HG03521 (cell line): ENCODE measurements around the gene MLEC.

Source experiments
- ATAC-seq: cut with Tn5 transposase; IDR thresholded peaks from one replicate; pipeline ENCODE4 v1.9.1; 2021; ENCODE audit warnings: mild to moderate bottlenecking, moderate library complexity; ENCODE audit not compliant: unreplicated experiment

Gene MLEC

DNA sequence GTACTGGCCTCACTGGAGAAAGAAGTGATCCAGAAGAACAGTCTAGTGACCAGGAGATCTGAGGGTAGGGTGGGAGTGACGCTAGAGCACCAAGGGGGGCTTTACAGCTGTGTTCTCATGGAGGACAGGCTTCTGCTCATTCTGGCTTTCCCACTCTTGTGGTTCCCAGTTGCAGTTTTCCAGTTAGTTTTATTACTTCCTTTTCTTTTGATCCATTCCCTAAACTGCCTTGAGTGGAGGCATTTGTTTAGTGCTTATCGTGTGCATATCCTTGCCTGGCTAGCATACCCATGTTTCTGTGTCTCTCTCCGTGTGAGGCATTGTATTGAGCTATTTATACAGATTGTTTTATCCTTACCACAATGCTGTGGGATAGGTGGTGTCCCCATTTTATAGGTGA, 4.0 kb downstream of the MLEC start:
- no peak for ATAC-seq

DNA sequence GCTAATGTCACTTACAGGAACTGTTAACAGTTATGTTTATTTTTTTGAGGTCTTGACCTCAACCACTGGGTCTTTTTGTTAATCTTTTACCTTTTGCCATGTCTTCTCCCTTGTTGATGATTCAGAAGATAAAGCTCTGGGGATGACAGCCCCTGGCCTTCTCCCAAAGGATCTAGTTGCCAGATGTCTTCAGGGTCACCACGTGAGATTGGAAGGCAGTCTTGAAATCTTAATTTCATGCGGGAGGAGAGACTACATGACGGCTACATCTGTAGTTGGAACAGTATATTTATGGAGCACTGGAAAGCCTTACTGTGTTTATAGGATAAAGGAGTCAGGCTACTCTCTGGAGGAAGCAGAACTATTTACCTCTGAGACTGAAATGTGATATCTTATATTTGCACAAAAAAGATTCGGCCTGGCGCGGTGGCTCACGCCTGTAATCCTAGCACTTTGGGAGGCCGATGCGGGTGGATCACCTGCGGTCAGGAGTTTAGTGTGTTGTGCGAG, 5.6 kb downstream of the MLEC start:
- ATAC-seq: no peak

DNA sequence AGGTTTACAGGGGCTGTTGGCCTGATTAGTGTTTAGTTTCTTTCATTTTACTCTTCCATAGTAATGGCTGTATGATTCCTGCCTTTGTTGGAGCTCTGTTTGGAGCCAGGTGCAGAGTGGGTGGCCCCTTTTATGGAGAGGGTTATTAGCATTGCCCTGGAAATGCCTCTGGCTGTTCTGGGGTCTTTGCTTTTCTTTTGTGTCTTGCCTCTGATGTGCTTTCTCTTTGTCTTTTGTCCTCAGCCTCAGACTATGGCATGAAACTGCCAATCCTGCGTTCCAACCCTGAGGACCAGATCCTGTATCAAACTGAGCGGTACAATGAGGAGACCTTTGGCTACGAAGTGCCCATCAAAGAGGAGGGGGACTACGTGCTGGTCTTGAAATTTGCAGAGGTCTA, 6.9 kb downstream of the MLEC start:
- ATAC-seq: no peak

DNA sequence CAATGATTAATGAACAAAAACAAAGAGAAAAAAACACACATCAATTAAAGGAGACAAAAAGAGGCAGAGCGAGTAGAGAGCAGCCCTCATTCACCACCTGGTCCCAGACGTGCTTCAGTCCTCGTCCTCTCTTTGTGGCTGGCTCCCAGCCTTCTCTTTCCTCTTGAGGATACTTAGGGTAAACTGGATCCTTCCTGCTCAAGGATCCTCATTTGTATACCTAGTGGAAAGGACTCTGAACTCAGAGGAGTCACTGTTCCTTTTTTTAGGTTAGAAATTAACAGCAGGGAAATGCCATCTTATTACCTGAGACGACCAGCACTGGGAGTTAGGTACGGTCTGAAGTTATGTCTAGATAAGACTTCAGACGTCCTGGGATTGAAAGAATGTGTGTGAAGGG, 9.7 kb downstream of the MLEC start:
- no peak for ATAC-seq

GRCh38 chr12:120697344-120697743, 10.4 kb downstream of the MLEC start:
- no peak for ATAC-seq

GRCh38 chr12:120698665-120699064, 11.7 kb downstream of the MLEC start:
- ATAC-seq: no peak

DNA sequence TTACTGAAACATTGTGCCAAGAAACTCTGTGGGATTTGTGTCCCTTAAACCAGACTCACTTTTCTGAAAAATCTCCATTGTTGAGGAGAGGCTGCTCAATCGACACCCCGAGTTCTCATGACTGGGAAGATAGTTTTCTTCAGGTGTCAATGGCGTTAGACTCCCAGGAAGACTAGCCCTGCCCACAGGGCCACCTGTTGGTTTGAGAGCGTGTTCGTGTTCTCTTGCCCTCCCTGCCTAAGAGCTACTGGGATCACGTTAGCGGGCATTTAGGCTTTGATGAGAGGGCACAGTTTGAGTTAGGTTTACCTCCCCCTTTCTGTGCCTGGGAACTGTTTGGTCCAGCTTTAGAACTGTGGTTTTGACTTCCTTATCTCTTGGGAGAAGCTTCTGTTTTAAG, 12.6 kb downstream of the MLEC start:
- ATAC-seq: no peak

DNA sequence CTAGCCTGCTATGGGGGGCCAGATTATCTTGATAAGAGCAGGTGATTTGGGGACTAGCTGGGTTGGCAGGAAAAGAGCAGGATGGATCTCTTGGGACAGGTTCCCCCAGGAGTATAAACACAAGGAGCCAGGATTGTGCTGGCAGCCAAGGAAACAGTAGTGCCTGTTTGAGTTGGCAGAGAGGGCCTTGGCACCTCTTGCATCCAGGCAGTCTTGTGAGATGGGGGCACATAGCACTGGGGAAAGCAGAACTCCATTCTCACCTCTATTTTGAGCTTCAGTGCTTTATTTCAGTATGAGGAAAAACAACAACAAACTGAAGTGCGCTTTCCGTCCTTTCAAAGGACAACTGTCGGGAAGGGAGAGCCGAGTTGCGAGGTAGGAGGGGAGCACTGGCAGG, 13.9 kb downstream of the MLEC start:
- no peak for ATAC-seq

- ATAC-seq: no peak
Observed at GRCh38 chr12:120702637-120703036, 15.7 kb downstream of the MLEC start.

GRCh38 chr12:120703311-120703942, 16.5 kb downstream of the MLEC start:
- no peak for ATAC-seq

GRCh38 chr12:120705618-120706017, 18.7 kb downstream of the MLEC start:
- ATAC-seq: no peak

DNA sequence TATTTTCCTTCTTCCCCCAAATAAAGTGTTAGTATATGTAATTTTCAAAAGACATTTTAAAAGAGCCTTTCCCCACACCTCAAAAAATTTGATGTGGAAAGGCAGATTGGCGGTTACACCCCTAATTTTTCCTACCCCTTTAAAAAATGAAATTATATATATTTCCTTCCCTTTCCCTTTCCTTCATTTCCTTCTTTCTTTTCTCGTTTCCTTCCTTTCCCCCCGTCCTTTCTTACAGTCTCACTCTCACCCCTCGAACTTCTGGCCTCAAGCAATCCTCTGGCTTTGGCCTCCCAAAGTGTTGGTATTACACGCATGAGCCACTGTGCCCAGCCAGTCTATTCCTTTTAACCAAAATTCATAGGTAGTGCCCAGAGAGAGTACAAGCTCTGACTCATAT, 19.1 kb downstream of the MLEC start:
- ATAC-seq: no peak

DNA sequence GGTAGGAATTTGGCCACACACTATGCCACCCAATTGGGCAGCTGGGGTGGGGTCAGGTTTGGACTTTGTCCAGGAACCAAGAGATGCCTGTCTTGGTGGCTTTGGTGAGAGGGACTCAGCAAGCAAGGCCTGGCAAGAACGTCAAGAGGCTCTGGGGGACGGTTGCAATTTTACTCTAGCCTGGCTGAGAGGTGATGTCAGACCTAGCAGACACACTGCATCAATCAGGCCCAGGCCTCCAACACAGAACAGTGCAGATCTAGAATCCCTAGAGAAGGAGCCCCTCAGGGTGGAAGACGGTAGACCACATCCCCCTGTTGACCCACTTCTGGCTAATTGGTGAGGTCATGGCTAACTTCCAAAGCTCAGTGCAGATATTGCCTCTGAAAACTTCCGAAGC, 21.7 kb downstream of the MLEC start:
- no peak for ATAC-seq

- peak; percentile 77 for ATAC-seq
Observed at GRCh38 chr12:120710031-120710804, 23.3 kb downstream of the MLEC start, which contains the start of gene UNC119B. UNC119B (plus strand) TSS chr12:120710458; CDS start chr12:120710475, 17 bp downstream.

- peak; percentile 33 for ATAC-seq
Observed at GRCh38 chr12:120710805-120711296, 23.9 kb downstream of the MLEC start.

- ATAC-seq: no peak
Observed at GRCh38 chr12:120711411-120711810, 24.5 kb downstream of the MLEC start.

DNA sequence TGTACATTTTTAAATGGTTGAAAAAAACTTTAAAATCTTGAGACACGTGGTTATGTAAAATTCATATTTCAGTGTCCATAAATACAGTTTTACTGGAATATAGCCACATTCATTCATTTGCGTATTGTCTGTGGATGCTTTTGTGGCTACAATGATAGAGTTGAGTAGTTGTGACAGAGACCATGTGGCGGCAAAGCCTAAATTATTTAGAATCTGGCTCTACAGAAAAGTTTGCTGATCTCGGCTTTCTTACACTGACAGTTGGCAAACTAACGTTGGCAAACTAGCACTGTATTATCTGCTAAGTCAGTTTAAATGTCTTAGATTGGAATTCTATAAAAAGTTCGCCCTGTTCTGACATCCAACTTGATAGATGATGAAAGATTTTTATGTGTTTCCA, 25.7 kb downstream of the MLEC start:
- ATAC-seq: no peak

DNA sequence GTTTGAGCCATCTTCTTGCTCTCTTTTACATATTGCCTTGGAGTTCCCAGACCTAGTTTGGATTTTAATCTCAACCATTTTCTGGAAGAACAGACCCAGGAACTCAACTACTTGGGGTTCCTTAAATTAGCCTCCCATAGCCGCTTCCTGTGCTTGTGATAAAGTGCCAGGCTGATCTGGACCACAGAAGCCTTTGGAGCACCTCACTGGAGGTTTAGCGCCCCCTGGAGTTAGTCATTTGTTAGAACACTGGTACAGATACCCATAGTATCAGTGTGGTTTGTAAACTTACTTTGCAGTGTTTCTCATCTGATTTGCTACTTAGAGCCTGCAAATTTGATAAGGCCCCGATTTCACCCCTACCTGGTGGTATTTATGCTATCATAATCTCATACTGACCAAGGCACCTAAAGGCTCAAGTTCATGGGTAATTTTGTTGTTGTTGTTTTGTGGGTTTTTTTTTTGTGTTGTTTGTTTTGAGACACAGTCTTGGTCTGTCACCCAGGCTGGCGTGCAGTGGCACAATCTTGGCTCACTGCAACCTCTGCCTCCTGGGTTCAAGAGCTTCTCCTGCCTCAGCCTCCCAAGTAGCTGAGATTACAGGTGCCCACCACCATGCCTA, 27.0 kb downstream of the MLEC start:
- ATAC-seq: no peak

DNA sequence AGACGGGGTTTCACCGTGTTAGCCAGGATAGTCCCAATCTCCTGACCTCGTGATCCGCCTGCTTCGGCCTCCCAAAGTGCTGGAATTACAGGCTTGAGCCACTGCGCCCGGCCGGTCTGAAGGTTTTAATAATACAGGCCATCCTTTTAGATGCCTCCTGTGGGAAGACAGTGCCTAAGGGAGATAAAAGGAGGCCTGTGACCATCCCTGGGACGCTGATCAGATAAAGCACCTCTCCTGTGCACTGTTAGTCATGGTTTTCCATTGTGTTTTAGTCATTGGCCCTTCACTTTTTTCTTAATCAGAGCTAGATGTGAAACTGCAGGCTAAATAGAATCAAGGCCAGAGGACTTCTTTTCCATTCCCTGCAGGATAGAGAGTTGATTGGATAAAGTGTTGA, 31.1 kb downstream of the MLEC start:
- ATAC-seq: no peak

DNA sequence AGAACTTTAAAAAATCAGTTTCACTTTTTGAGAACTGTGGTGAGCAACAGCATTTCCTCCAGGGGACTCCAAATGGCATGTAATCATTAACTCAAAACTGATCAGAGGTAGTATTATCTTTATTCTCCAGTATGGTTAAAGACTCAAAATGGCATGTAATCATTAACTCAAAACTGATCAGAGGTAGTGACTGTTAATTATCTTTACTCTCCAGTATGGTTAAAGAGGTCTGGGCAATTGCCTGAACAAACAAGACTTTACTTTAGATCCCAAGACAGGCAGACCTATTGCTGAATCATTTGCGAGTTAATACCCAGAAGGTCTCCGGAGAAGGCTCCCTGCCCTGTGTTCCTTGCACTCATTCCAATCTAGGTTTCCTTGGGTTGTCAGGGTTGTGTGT, 32.1 kb downstream of the MLEC start:
- ATAC-seq: no peak

GRCh38 chr12:120719496-120720233, 32.7 kb downstream of the MLEC start:
- ATAC-seq: no peak
